Measurements from ENCODE around the gene PRM2. TPM values are rescaled to one million over a fixed set of nuclear protein-coding genes. Genes with fewer than 3 reads are reported as not detected.

Gene PRM2
- total RNA-seq, 4 donors from 2014 or later, result not detected

DNA sequence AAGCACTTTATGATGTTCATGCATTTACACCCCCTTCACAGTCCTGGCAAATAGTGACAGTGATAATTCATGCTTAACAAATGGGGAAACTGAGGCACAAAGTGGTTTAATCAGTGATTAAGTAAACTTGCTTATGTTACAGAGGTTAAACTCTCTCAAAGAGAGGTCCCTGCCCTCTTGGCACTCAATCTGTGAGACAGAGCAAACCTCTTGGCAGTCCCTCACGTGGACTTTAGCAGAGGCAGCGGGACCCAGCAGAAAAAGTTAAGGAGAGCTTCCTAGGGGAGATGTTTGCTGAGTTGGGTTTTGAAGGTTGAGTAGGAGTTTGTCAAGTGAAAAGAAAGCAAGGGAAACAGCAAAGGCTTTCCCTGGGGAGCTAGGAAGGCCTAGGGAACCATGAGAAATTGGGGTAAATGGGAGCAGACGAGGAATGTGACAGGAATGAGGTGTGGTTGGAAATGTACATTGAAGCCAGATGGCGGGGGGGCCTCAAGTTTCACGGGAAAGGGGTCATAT, 31.0 kb downstream of the PRM2 start:
- Histone ChIP-seq H3K36me3 (no peaks in the 10 kb centered on the region), H3K4me1 (no peaks in the 10 kb centered on the region), H3K27ac (no peak overlapping the region), H3K9me3 (no peaks in the 10 kb centered on the region), H3K27me3 (no peaks in the 10 kb centered on the region), H3K4me3 (no peak overlapping the region)
- DNase-seq, result no peak
- TF ChIP-seq, protein P1, sequence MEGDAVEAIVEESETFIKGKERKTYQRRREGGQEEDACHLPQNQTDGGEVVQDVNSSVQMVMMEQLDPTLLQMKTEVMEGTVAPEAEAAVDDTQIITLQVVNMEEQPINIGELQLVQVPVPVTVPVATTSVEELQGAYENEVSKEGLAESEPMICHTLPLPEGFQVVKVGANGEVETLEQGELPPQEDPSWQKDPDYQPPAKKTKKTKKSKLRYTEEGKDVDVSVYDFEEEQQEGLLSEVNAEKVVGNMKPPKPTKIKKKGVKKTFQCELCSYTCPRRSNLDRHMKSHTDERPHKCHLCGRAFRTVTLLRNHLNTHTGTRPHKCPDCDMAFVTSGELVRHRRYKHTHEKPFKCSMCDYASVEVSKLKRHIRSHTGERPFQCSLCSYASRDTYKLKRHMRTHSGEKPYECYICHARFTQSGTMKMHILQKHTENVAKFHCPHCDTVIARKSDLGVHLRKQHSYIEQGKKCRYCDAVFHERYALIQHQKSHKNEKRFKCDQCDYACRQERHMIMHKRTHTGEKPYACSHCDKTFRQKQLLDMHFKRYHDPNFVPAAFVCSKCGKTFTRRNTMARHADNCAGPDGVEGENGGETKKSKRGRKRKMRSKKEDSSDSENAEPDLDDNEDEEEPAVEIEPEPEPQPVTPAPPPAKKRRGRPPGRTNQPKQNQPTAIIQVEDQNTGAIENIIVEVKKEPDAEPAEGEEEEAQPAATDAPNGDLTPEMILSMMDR (IDR thresholded peaks at IDR 0.05), result no peak
- TF ChIP-seq POLR2A (IDR thresholded peaks at IDR 0.05), result no peak

DNA sequence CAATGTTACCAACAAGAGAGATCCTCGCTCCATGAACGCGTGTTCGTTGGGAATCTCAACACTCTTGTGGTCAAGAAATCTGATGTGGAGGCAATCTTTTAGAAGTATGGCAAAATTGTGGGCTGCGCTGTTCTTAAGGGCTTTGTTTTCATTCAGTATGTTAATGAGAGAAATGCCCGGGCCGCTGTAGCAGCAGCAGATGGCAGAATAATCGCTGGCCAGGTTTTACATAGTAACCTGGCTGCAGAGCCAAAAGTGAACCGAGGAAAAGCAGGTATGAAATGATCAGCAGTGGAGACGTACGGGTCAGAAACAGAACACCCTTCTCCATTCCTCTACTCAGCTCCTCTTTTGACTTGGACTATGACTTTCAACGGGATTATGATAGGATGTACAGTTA, 33.6 kb downstream of the PRM2 start:
- no peak overlapping the region for H3K4me3 ChIP-seq
- H3K4me1 ChIP-seq, result no peaks in the 10 kb centered on the region
- no peak for DNase-seq
- H3K27ac ChIP-seq, result no peak overlapping the region
- H3K27me3 ChIP-seq, result no peaks in the 10 kb centered on the region
- no peaks in the 10 kb centered on the region for H3K36me3 ChIP-seq
- no peaks in the 10 kb centered on the region for H3K9me3 ChIP-seq
- TF ChIP-seq, protein P1 (IDR thresholded peaks at IDR 0.05), result no peak
- no peak for TF ChIP-seq POLR2A (IDR thresholded peaks at IDR 0.05)

- no peak overlapping the region for H3K4me3 ChIP-seq
- H3K27ac ChIP-seq, result no peak overlapping the region
- no peaks in the 10 kb centered on the region for H3K9me3 ChIP-seq
- no peaks in the 10 kb centered on the region for H3K36me3 ChIP-seq
- no peak for DNase-seq
- H3K4me1 ChIP-seq, result no peaks in the 10 kb centered on the region
- no peaks in the 10 kb centered on the region for H3K27me3 ChIP-seq
- no peak for TF ChIP-seq POLR2A (IDR thresholded peaks at IDR 0.05)
- TF ChIP-seq, protein P1 (IDR thresholded peaks at IDR 0.05), result no peak
Observed at GRCh38 chr16:11241480-11242204, 34.6 kb downstream of the PRM2 start.

- no peak for DNase-seq
- H3K4me1 ChIP-seq, result peaks cover 0 to 2% (median 0%) of the 10 kb centered on the region in 4 donors
- H3K27ac ChIP-seq, result no peak overlapping the region
- H3K9me3 ChIP-seq, result no peaks in the 10 kb centered on the region
- TF ChIP-seq, protein P1 (IDR thresholded peaks at IDR 0.05), result no peak
- no peak for TF ChIP-seq POLR2A (IDR thresholded peaks at IDR 0.05)
- no peaks in the 10 kb centered on the region for H3K27me3 ChIP-seq
- H3K36me3 ChIP-seq, result no peaks in the 10 kb centered on the region
- no peak overlapping the region for H3K4me3 ChIP-seq
Observed at GRCh38 chr16:11240636-11241473, 35.4 kb downstream of the PRM2 start.

DNA sequence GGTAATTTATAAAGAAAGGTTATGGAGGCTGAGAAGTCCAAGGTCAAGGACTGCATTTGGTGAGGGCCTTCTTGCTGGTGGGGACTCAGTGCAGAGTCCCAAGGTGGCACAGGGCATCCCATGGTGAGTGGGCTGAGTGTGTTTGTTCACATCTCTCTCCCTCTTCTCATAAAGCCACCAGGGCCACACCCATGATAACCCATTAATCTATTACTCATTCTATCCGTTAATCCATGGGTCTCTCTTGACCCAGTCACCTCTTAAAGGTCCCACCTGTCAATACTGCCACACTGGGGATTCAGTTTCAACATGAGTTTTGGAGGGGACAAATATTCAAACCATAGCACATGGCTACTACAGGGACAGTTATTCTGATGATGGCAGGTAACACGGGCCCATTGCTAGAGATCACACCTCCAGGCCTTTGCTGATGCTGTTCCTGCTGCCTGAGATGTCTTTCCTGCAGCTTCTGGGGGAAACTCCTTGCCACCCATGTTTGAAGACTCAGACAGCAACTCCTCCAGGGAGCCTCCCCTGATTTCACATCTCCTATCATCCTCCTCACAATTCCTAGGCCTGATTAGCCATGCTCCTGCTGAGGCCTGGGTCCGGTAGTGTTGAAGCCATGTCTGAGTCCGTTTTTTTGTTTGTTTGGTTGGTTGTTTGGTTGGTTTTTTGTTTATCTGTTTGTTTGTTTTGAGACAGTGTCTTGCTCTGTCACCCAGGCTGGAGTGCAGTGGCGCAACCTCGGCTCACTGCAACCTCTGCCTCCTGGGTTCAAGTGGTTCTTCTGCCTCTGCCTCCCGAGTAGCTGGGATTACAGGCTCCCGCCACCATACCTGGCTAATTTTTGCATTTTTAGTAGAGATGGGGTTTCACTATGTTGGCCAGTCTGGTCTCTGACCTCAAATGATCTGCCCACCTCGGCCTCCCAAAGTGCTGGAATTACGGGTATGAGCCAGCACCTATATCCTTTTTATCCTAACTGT, 36.3 kb downstream of the PRM2 start:
- H3K36me3 ChIP-seq, result no peaks in the 10 kb centered on the region
- no peak overlapping the region for H3K27ac ChIP-seq
- DNase-seq, result no peak
- peaks cover 0 to 11% (median 0%) of the 10 kb centered on the region in 4 donors for H3K4me1 ChIP-seq
- H3K9me3 ChIP-seq, result no peaks in the 10 kb centered on the region
- TF ChIP-seq, protein P1 (IDR thresholded peaks at IDR 0.05), result no peak
- no peak for TF ChIP-seq POLR2A (IDR thresholded peaks at IDR 0.05)
- H3K4me3 ChIP-seq, result no peak overlapping the region
- H3K27me3 ChIP-seq, result no peaks in the 10 kb centered on the region

Measured in Peyer's patch (tissue), 4 donors.